Nephron progenitor cell (in vitro differentiated cells): ENCODE results near the gene RAB40A.
"Not testable (repeated sequence)": the region's sequence is repeated elsewhere in the genome, so short reads cannot be mapped to it uniquely, and the experiment has no call there.

Source experiments
- DNase-seq: peaks from one replicate; pipeline ENCODE4 v3.0.0; 2021
- H3K27ac Mint-ChIP-seq: 2 replicates; pipeline ENCODE4 v1.8.0; 2021; ENCODE audit warnings: mild to moderate bottlenecking, moderate library complexity, mixed read lengths
- H3K27me3 Mint-ChIP-seq: 2 replicates; pipeline ENCODE4 v1.8.0; 2021; ENCODE audit warnings: mild to moderate bottlenecking, low read depth, mixed read lengths; ENCODE audit not compliant: poor library complexity
- H3K36me3 Mint-ChIP-seq: 2 replicates; pipeline ENCODE4 v1.8.0; 2021; ENCODE audit warnings: low read depth, mixed read lengths
- H3K4me1 Mint-ChIP-seq: 2 replicates; pipeline ENCODE4 v1.8.0; 2021; ENCODE audit warnings: mixed read lengths
- H3K4me3 Mint-ChIP-seq: 2 replicates; pipeline ENCODE4 v1.8.0; 2021; ENCODE audit warnings: mild to moderate bottlenecking, moderate library complexity, mixed read lengths
- H3K9me3 Mint-ChIP-seq: 2 replicates; pipeline ENCODE4 v1.8.0; 2021; ENCODE audit warnings: mild to moderate bottlenecking, moderate library complexity, mixed read lengths
- CTCF ChIP-seq: fragments of 200-600 bp; sonication (generic); IDR thresholded peaks from 2 replicates; pipeline ENCODE4 v1.5.0; 2021; ENCODE audit warnings: antibody characterized with exemption

The RAB40A gene

DNA sequence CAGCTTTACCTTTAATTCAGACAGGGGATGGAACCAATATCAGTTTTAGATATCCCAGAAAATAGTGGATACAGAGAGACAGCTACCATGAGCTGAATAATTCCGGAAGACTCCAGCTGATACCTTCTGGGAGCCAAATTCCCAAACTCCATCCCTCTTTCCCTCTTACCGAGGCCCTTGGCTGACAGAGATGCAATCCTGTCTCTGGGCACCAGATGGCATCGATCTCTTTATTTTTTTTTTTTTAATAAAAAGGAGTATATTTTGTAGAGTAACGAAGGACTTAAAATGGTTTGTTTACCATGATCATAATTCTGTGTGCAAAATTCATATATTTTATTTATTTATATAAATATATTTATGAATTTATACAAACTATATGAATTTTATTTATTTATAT, 31.0 kb downstream of the RAB40A start:
- Mint-ChIP-seq H3K4me1 (no peaks in the 10 kb centered on the region), H3K36me3 (peaks cover 5% of the 10 kb centered on the region), H3K9me3 (peaks cover 1% of the 10 kb centered on the region), H3K27ac (no peak overlapping the region), H3K27me3 (no peaks in the 10 kb centered on the region), H3K4me3 (no peak overlapping the region)
- TF ChIP-seq CTCF: peak; percentile 40
- no peak for DNase-seq

- Mint-ChIP-seq H3K36me3 (no peaks in the 10 kb centered on the region), H3K9me3 (no peaks in the 10 kb centered on the region), H3K4me1 (peaks cover under 1% of the 10 kb centered on the region), H3K27ac (no peak overlapping the region), H3K27me3 (no peaks in the 10 kb centered on the region), H3K4me3 (no peak overlapping the region)
- no peak for DNase-seq
- TF ChIP-seq CTCF: no peak
Observed at GRCh38 chrX:103483720-103484119, 35.6 kb downstream of the RAB40A start.

DNA sequence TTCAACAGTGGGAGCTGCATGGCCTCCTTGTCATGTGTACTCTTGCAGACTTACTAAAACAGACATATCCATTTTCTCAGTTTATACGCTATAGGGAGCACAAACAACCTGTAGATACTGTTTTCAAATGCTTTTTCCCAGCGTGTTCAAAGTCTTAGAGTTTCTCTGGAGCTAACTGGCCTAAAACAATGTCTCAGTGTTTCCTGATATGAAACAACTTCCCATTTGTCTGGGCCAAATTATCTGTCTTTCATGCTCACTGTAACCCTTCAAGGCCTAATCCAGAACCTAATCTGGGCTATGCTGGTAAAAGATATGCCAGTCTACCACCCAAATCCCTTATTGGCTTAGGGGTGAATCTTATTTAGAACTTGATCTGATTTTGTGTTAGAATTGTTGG, 38.8 kb downstream of the RAB40A start:
- Mint-ChIP-seq H3K9me3 (no peaks in the 10 kb centered on the region), H3K4me1 (peaks cover 12% of the 10 kb centered on the region), H3K27me3 (no peaks in the 10 kb centered on the region), H3K36me3 (no peaks in the 10 kb centered on the region), H3K27ac (no peak overlapping the region), H3K4me3 (no peak overlapping the region)
- TF ChIP-seq CTCF: no peak
- no peak for DNase-seq

DNA sequence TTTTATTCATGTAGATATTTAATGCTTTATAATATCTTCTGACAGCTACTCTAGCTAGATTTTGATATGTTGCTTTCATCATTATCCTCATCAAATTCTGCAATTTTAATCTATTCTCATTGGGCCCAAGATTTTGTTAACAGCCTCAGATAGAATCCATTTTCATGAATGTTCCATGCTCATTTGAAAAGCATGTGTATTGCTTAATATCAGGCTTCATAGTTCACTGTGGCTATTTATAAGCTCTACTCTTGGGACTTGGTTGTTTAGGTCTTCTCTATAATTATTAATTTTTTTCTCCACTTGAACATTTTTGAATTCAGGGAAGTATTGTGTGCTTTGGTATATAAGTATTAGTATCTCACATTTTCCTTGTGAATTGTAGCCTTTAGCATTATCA, 41.8 kb downstream of the RAB40A start:
- DNase-seq: no peak
- Mint-ChIP-seq H3K27ac (no peak overlapping the region), H3K4me3 (no peak overlapping the region), H3K9me3 (no peaks in the 10 kb centered on the region), H3K27me3 (no peaks in the 10 kb centered on the region), H3K4me1 (peaks cover 12% of the 10 kb centered on the region), H3K36me3 (no peaks in the 10 kb centered on the region)
- no peak for TF ChIP-seq CTCF

DNA sequence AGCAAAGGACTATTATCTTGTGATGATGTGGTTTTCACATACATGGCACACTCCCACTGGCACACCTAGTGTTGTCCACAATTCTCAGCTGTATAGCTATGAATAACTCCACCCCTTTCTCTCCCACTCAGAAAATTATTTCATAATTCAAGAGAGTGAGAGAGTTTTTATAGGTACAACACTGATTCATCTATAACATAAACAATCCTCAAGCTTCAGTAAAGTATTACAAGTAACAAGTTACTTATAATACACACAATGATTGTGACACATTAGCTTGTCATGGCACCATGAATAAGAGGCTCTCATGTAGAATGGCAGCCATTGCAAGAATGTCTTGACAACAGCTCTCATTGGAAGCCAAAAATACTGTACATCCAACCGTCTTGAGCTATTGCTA, 43.9 kb downstream of the RAB40A start:
- no peak overlapping the region for H3K27ac Mint-ChIP-seq

DNA sequence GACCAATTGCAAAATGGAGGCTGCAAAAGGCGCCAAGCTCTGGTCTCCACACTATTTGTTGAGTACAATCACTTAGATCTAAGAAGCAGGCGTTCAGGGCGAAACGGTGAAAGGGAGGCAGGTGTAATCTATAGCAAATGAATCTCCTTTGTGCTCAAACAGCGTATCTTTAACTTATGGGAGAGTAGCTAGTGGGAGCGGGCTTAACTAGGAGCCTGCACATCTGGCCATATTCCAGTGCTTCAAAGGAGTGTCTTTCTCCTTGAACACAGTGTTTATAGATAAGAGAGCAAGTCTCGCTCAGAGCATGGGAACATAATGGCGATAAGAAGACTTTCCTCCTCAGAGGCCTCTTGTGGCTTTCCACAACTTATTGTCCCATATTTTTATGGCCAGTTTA, 49.3 kb downstream of the RAB40A start:
- DNase-seq, H3K36me3 Mint-ChIP-seq, H3K27ac Mint-ChIP-seq, H3K4me3 Mint-ChIP-seq, H3K9me3 Mint-ChIP-seq, H3K4me1 Mint-ChIP-seq, H3K27me3 Mint-ChIP-seq: not testable (repeated sequence)

More for the DNA sequence above, 43.9 kb downstream of the RAB40A start:
- Mint-ChIP-seq H3K4me3 (no peak overlapping the region), H3K9me3 (no peaks in the 10 kb centered on the region), H3K36me3 (no peaks in the 10 kb centered on the region), H3K4me1 (peaks cover 12% of the 10 kb centered on the region), H3K27me3 (no peaks in the 10 kb centered on the region)
- TF ChIP-seq CTCF: no peak
- no peak for DNase-seq

GRCh38 chrX:103467887-103468286, 51.4 kb downstream of the RAB40A start:
- Mint-ChIP-seq H3K27me3 (no peaks in the 10 kb centered on the region), H3K9me3 (no peaks in the 10 kb centered on the region), H3K36me3 (no peaks in the 10 kb centered on the region), H3K27ac (no peak overlapping the region), H3K4me3 (no peak overlapping the region), H3K4me1 (peaks cover 17% of the 10 kb centered on the region)
- TF ChIP-seq CTCF: no peak
- no peak for DNase-seq
